HK-2 (cell line): ENCODE results near the gene PXMP2.

Experiments used
- DNase-seq: peaks from one replicate; pipeline ENCODE4 v3.0.0-alpha.2; 2018; ENCODE audit not compliant: unreplicated experiment

PXMP2 gene

GRCh38 chr12:132723015-132723763 lies 35.8 kb downstream of the PXMP2 start:
- DNase-seq, result no peak

- no peak for DNase-seq
Measured at GRCh38 chr12:132723764-132724140, 36.4 kb downstream of the PXMP2 start.

GRCh38 chr12:132724506-132725241 lies 37.3 kb downstream of the PXMP2 start:
- DNase-seq, result no peak

- no peak for DNase-seq
Measured at GRCh38 chr12:132726386-132726785, 39.0 kb downstream of the PXMP2 start.

DNA sequence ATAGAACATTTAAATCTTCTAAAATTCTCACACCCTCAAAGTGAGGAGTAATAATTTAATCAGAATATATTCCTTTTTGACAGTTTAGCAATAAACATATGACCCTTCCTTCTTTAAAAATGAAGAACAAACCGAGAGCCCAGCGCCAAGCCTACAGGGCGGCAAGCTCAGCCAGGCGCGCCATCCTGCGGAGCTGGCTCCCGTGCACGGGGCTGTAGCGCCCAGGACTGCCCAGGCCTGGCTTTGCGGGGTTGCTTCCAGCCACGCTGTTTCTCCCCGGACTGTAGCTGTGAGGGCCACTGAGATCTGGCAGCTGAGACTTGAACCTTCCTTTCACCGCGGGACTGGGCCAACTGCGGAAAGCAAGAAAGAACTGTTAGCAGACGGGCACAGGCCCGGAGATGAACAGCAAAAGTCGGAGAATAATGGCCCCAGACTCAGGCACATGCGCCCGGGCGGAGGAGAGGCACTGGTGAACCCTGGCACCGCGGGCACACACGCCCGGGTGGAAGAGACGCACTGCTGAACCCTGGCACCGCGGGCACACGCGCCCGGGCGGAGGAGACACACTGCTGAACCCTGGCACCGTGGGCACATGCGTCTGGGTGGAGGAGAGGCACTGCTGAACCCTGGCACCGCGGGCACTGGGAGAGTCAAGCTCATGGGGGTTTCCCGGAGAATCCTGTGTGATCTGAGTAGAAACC lies 39.9 kb downstream of the PXMP2 start:
- DNase-seq, result no peak

- DNase-seq, result no peak
Measured at GRCh38 chr12:132728502-132728901, 41.1 kb downstream of the PXMP2 start.

- no peak for DNase-seq
Measured at GRCh38 chr12:132729541-132730320, 42.3 kb downstream of the PXMP2 start.

- DNase-seq, result no peak
Measured at GRCh38 chr12:132730353-132730752, 43.0 kb downstream of the PXMP2 start.

DNA sequence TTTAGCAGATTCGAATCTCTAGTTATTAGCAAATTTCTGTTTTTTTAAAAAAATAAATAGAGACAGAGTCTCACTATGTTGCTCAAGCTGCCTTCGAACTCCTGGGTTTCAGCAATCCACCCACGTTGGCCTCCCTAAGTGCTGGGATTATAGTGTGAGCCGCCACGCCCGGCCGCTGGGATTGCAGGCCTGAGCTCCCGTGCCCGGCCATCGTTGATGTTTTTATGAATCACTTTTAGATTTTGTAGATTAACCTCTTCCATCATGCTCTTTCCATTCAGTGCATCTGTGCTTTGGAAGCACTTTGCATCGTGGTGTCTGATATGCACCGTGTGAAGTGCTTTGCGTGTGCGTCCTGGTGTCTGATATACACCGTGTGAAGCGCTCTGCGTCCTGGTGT lies 44.2 kb downstream of the PXMP2 start:
- no peak for DNase-seq

GRCh38 chr12:132734206-132734605 lies 46.8 kb downstream of the PXMP2 start:
- DNase-seq, result no peak

- no peak for DNase-seq
Measured at GRCh38 chr12:132735496-132735895, 48.1 kb downstream of the PXMP2 start.

DNA sequence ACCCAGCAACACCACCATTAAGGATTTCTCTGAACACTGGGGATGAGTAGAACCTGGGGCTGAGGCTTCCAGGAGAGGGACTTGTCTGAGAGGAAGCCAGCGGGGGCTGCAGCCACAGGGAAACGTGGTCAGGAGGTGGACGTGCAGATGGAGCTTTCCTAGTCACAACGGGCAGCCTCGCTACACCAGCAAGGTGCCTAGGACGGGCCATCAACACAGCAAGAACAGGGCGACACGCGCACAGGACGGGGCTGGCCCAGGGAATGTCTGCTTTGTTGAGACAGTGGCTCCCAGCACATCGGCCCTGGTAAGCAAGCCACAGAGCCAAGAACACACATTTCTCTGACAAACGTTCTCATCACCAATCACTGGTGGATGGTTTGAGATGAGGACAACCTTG lies 49.0 kb downstream of the PXMP2 start:
- DNase-seq, result no peak

DNA sequence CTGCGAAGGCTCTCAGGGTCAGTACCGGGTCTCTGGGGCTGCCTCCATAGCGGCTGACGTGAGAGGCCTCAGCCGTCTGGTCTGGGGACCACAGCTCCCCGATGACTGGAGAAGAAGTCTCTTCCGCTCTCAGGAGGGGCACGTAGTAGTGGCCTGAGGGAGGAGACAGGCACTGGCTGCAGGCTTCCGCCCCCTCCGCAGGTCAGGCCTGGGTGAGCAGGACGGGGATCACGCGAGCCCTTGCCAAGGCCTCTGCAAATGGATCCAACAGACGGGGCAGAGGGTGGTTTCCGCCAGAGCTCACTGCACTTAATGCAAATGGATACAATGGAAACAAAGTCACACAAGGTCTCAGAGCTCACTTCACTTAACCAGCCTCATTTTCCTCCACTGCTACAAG lies 49.5 kb downstream of the PXMP2 start:
- DNase-seq, result no peak

DNA sequence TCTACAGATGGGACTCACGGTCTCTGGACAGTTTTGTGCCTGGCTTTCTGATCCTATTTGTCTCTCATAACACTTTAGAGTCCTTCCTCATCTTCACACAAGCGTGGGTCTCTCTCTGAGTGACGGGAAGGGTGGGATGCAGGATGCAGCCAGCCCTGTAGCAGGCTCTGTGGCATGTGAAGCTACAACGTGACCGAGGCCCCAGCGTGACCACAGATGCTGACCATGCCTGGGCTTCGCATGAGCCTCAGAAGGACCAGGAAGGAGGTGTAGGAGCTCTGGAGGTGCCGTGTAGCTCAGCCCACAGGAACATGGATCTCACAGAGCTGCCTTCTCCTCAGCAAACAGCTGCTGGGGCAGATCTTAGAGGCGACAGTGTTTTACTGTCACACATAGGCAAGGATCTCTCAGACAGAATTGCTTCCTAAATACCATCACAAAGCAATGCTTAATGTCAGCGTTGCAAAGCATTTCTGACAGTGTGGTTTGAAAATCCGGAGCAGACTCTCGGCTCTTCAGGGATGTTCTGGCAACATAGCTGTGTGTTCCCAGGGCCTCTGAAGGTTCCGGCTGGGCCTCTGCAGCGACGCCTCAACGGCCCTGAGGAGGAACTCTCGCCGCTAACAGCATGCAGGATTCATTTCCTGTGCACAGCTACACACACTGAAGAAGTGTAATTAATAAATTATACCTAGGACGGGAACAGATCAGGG lies 52.4 kb downstream of the PXMP2 start:
- no peak for DNase-seq

GRCh38 chr12:132740313-132740646 lies 52.9 kb downstream of the PXMP2 start:
- no peak for DNase-seq

DNA sequence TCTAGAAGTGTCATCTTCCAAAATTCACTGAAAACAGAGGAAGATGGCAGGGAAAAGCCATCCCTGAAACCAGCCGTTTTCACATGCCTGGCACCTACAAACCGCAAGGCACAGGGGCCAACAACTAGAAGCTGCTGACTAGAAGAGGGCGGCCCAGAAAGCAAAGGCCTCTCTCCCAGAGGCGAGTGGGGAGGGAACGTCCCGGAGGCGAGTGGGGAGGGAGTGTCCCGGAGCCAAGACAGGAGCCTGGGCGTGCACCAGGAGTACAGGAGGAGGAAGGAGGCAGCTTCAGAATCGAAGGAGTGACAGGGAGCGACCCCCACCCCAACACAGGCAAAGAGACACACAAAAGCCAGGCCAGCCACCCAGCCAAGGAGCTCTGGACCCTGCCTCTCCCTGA lies 53.3 kb downstream of the PXMP2 start:
- DNase-seq, result no peak

- DNase-seq, result no peak
Measured at GRCh38 chr12:132741620-132742019, 54.2 kb downstream of the PXMP2 start.

- no peak for DNase-seq
Measured at GRCh38 chr12:132743831-132744230, 56.4 kb downstream of the PXMP2 start.

DNA sequence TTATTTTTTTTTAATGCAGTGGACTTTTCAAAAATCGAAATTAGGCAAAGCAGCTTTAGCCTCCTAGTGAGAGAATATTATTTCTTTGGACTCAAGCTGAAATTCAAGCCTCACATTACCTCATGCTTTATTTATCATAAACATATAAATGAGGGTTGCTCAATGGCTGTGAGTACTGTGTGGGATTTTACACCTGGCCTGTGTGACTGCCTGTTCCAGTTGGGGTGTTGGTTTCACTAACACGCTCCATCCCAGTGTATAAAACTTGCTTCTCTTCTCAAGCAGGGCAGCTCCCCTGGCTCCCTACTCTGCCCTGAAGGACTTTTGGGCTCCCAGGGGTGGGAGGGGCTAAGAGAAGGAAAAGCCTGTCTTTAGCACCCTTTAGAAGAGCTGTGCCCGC lies 59.2 kb downstream of the PXMP2 start:
- DNase-seq, result no peak

GRCh38 chr12:132747395-132747794 lies 60.0 kb downstream of the PXMP2 start:
- DNase-seq, result no peak

DNA sequence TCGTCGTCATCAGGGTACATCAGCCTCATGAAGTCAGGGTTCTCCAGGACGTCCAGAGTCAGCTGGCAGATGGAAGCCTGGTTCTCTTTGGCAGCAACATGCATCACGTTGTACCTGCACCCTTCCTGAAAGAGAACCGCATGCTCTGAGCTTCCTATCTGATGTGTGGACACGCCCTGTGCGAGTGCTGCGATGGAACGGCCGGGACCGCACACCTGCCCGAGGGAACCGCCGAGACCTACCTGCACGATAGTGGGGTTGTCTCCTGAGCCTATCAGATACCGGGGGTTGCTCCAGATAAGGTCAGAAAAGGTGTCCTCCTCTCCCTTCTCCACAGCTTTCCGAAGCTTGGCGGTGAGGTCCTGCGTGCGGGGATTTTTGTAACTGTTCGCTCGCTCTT lies 60.5 kb downstream of the PXMP2 start:
- no peak for DNase-seq

GRCh38 chr12:132748319-132748718 lies 60.9 kb downstream of the PXMP2 start:
- DNase-seq, result no peak
